ENCODE results near the gene ARID5B.

ARID5B gene

GRCh38 chr10:62037166-62037831, 135.8 kb downstream of the ARID5B start:
- DNase-seq, result no peak

DNA sequence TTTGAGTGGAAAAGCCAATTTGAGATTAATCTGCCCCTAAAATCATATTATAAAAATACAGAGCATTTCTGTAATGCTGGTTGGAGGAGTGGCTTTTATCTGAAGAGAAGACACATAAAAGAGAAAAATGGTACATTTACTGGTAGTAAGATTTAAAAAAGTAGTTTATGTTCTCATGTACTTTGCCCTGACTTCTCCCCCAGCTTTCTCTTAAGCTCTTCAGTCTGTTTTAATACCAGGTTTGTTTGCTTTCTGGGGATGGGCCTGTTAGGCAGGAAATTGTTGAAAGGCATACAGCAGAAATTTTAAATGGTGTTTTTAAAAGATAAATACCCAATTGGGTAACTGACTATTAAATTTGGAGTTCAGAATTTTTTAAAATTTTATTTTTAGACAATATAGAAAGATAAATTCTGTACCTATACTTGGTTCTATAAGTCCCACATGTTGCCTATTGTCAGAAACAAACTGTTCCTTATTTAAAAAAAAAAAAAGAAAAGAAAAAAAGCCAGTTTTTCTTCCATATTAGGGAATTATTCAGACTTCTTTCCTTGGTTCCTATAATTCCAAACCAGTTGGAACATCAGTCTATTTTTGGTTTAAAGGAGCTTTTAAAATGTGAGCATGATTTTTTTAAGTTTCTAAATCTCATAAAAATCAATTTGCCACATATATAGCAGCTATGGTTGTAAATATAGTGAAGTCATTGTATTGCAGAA, 136.6 kb downstream of the ARID5B start:
- DNase-seq, result no peak

- peak; percentile 76 for DNase-seq
These were observed 137.2 kb downstream of the ARID5B start for GRCh38 chr10:62038609-62039190.

- no peak for DNase-seq
These were observed 138.5 kb downstream of the ARID5B start for GRCh38 chr10:62039954-62040353.

DNA sequence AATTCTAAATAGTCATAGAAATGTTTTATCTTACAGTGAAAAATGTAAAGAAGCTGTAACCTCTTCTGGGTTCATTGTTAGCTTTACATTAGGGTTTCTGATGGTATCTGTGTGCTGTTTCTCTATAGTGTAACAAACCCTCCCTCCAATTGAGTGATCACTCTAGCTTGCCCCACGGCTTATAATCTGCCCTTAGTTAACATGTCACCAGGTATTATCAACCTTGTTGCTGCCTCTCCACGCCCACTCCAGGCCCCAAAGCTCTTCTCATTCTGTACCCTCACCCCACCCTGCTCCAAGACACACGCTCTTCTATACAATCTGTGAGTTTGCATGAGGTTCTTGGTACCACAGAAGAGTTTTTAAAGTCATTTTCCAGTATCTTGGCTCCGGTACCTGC, 139.4 kb downstream of the ARID5B start:
- DNase-seq, result no peak

GRCh38 chr10:62043421-62044021, 142.0 kb downstream of the ARID5B start:
- no peak for DNase-seq

- DNase-seq, result no peak
These were observed 143.1 kb downstream of the ARID5B start for GRCh38 chr10:62044566-62044965.

DNA sequence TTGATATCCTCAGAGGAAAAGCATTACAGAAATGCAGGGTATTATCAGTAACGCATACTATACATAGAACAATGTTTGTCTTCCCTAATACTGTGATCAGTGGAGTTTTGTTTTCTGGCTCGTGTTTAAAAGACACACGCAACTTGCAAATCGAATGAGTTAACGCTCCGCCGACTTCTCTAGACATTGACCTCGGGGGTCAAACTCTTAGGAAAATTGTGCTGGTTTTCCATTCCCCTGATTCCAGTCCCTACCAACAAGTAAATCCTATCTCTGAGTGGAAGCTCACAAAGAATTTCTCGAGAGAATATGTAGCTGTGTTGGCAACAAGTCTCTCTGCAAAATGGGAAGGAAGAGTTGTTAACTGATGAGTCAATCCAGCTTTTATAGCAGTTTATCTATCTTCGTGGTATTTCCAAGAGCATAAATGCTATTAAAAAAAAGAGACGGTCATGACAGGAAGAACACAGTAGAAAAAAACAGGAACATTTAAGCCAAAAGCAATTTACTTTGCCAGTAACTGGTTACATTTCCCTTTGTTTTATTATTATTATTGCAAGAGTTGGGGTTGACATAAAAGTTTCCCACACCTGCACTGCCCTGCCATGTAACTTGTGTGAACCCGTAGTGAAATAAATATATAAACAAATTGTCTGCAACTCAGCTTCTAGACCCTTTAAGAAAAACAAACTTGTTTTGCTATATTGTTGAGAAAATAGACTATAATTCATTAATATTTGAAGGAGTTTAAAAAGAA, 144.4 kb downstream of the ARID5B start:
- DNase-seq, result no peak

DNA sequence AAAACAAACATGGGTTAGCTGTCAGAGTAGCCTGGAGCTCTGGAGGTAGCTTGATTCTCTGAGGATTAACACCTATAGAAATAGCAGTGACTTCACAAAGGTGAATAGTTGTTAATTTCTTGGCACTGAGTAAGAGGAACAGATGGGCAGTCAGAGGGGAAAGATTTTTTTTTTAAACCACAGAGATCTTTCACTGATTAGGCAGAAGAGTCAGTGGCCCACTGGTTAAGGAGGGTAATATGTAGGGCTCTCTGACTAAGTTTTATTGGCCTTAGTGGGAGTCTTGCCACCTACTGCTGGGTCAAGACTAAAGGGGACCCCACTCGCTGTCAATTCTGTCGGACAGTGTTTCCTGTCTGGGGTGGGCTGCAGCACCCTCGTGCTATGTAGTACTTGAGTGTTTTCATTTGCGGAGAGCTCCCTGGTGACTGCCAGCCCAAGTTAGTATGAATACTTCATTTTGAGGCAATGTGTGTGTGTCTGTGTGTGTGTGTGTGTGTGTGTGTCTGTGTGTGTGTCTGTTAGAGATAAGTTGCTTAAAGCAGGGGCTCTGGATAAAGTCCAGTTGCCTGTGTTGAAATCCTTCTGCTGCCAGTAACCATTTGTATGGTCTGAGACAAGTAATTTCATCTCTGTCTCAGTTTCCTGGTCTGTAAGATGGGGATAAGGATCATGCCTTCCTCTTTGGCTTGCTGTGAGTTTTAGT, 145.2 kb downstream of the ARID5B start:
- no peak for DNase-seq

GRCh38 chr10:62047228-62047892, 145.9 kb downstream of the ARID5B start:
- DNase-seq, result no peak

DNA sequence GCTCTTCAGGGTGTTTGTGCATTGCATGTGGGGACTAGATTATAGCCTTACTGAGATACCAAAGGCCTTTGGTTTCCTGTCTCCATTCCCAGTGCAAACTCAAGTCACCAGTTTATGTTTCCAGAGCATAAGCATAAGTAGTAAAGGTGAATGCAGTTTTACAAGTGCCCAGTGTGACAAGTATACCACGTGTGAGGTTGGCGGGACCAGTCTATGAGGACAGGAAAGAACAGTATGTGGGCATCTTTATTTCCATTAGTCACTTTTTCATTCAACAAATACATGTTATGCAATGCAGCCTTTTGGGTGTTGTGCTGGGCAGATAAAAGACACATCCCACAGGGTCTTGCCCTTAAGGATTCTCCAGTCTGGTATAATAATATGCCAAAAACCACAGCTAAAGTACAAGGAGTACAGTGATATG, 146.5 kb downstream of the ARID5B start:
- no peak for DNase-seq

- DNase-seq, result no peak
These were observed 147.0 kb downstream of the ARID5B start for GRCh38 chr10:62048470-62048869.

DNA sequence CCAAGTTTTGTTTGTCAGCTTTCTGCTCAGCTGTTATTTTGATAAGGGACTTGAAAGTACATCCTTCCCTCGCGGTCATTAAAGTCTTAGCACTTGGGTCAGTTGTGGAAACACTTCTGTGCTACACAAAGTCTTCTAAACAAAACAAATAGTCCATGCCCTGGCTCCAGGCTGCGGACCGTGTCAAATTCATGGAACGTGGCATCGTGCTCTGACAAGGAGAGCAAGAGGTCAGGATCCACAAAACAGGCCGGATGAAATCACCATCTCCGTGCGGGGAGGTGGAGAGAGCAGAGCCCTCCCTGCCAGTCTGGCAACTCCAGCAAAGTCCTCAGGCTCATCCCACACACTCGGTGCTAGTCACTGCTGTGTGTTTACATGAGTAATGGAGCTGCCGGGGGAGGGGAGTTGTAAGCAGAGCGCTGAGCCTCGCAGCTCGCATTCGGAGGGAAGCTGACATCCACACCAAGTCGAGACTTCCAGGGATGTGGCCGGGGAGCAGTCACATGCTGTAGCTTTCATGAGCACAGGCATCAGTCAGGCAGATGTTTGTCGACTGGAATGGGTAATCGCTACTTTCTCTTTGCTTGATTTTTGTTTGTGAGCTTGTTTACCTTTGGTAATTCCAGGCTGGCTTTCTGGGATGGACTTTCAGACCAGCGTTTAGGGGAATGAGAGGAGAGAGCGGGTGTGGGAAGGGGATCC, 147.6 kb downstream of the ARID5B start:
- peak; percentile 63 for DNase-seq

DNA sequence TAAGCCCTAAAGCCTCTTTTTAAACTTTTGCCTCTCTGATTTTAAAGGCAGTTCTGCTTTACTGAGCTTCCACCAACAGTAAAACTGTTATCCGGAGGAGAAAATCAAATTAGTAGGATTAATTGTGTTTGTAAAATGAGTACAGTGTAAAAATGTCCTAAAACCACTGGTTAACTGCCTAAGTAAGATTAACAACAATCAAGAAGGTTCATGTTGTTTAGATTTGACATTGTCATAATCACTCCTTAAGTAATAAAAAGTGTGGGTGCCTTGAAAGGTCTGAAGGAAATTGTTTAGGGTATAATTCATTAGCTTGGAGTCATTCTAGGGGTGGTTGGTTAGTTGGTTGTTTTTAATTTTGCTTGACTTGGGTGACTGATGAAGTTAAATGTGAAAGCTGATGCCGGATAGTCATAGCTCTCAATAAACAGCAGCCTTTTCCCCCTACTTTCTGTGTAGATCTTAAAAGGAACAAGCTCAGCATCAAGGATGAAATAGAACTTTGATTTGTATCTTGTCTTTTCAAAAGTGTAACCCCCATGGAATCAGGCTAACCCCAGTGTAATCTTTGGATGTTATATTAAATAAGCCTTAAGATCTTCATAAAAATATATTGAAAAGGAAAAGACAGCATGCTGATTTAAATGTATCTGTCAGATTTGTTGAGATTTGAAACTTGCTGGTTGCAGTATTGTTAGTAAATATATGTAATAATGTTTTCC, 148.3 kb downstream of the ARID5B start:
- DNase-seq, result no peak

GRCh38 chr10:62050346-62050892, 148.9 kb downstream of the ARID5B start:
- DNase-seq, result no peak

- DNase-seq, result peak; percentile 68
These were observed 149.5 kb downstream of the ARID5B start for GRCh38 chr10:62050893-62051433.

DNA sequence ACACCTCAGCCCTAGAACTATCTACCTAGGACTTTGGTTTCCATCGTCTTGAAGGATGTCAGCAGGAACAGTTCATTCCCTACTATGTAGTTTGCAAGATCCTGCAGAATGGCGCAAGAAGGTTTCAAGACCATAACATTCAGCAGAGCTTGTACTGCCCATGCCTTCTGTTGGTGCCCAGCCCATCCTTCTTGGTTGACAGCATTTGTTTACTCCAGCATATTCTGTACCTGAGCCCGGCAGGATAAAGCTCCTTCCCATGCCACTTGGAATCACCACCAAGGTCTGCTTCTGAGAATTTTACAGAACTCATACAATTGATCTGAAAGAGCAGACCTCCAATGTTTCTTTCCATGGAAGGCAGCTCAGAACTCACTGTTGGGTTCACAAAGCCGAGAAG, 150.8 kb downstream of the ARID5B start:
- no peak for DNase-seq

GRCh38 chr10:62053860-62054259, 152.4 kb downstream of the ARID5B start:
- DNase-seq, result no peak

GRCh38 chr10:62054408-62054807, 152.9 kb downstream of the ARID5B start:
- no peak for DNase-seq

DNA sequence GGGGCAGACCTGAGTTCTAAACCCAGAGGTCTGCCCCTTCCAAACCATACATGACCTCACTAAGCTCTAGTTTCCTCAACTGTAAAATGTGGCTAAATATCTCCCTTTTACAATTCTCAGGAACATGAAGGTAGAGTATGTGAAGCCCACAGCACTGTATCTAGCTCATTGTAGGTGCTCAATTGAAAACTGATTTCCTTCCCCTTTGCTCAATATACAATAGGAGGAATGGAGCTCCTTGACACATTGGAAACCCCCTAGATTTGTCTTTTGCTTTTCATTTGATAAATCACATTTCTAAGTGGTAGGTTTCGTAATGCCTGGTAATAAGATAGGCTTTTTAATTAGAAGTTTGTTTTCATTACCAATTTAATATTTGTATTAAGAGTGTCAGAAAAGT, 153.3 kb downstream of the ARID5B start:
- no peak for DNase-seq

Measured in activated CD8-positive, alpha-beta memory T cell treated with anti-CD3 and anti-CD28 coated beads, Interleukin-2, amount 50 U/mL, for 4 hours (primary cell).